Measurements from ENCODE around the gene ACD.

ACD gene

DNA sequence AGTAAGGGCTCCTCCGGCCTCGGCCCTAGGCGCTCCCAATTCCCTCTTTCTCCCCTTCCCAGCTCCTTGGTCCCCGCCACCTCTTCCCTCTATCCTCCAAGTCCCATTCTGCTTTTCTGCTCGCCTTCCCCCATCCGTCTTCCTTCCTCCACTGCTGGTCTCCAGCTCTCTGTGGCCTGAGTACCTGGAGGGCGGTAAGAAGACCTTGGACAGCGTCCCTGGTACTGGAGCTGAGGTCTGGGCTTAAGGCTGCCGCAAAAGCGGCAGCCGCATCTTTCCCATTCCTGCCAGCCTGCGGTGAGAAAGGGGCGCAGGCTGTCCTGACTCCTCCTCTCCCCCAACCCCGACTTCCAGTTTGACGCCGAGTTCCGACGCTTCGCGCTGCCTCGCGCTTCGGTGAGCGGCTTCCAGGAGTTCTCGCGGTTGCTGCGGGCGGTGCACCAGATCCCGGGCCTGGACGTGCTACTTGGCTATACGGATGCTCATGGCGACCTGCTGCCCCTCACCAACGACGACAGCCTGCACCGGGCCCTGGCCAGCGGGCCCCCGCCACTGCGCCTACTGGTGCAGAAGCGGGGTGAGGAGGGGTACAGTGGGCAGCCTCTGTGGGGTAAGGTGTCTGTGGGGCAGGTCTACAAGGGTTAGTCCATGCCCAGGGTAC, 1.2 kb upstream of the ACD start:
- peak; percentile 15 for DNase-seq

DNA sequence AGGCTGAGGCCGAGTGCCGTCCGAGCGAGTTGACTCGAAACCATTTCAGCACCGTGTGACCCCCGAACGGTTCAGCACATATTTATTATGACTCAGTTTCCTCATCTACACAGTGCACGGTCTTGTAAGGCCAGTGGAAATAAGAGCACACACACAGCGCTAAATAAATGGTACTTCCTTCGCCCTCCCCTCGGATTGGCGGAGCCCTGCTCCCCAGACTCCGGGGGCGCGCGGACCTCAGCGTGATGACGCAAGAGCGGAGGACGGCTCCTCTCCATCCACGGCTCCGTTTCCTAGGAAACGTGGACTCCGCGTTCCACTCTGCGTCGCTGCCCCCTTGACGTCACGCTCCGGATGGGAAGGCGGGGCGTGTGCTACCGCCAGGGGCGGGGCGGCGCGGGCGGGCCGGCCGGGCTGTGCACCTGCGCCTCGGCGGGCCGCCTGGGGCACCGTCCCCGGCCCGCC, 536 bp upstream of the ACD start, which contains the start of gene PARD6A:
PARD6A (plus strand) TSS at position 397 of the 465 bp plus-strand sequence. CDS start 79 bp downstream, outside the sequence.
- peak; percentile 85 for DNase-seq

DNA sequence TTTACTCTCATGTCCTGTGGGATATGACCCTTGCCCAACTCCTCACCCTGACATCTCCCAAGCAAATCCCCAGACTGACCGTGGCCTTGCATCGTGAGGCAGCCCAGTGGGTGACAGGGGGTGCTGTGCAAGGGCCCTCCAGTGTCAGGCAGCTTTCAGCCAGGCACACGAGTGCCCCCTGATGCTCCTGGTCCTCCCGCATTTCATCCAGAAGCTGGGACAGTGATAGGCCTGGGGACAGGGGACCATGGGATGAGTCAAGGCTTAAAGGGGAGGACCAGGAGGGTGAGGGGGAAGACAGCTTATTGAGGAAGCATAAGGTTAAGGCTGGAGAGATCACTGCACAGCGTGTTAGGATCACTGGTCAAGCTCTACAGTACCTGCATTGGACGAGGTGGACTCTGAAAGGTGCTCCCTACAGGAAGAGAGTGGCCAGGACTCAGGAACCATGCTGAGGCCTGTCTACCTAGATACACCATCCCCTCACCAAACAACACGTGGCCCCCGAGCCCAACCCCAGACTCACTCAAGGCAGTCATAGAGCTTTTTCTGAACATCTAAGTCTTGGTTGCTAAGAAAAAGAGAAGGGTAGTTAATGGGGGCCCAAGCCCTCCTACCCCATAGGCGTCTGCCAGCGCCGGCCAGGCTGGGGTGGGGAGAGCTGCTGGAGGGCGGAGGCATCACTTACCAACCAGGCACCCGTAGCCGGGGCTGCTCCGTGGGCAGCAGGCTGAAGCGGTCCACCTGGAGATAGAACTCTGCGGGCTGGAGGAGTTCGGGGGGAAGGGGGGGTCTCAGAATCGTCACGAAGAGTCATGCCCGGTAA, 998 bp downstream of the ACD start:
- DNase-seq, result no peak

DNA sequence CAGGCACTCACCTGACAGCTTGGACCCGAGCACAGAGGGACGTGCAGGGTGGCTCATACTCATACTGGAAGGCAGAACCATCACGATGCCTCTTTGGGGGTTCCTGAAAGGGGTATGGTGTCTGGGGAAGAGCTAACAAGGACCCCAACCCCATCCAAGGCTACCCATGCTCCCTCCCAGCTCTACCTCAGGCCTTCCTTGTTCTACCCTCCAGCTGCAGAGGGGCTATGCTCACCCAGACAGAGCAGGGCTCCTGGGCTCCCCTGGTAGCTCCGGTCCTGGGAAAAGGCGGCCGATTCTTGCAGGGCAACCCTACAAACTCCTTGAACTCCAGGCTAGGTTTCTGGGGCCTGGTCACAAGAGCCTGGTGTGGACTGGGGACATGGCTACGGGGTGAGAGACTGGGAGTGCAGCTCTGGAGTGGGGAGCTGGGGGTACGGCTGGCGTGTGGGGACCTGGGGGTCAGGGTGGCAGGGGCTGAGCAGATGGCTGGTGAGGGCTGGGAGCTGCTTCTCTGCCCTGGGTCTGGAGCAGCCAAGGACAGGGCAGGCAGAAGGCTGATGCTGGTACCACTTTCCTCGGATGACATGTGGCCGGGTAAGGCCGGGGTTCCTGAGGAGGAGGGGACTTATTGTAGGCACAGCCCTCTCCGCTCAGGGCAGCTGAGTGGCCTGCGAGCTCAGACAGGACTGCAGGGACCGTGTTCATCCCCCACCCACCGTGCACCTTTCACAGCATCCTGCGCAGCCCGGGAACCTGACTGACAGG, 2.1 kb downstream of the ACD start:
- DNase-seq, result no peak

DNA sequence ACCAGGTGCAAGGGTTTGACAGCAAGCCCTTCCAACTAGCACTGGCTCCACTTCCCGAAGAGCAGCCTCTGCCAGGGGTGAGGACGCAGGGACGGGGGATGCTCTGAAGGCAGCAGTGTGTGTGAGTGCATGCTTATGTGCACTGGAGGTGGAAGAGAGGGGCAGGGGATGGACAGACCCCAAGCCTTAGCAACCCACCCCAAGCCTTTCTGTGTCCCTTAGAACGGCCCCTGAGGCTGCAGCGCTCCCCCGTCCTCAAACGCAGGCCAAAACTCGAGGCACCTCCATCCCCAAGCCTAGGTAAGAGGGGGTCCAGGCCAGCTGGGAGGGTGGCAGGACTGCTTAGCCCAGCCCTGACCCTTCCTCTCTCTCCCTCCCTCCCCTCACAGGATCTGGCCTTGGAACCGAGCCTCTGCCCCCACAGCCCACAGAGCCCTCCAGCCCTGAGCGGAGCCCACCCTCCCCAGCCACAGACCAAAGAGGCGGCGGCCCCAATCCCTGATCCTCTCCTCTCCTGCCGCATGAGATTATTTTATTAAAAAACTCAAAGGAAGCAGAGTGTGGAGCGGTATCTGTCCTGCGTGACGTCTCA, 2.9 kb downstream of the ACD start:
- DNase-seq, result no peak

DNA sequence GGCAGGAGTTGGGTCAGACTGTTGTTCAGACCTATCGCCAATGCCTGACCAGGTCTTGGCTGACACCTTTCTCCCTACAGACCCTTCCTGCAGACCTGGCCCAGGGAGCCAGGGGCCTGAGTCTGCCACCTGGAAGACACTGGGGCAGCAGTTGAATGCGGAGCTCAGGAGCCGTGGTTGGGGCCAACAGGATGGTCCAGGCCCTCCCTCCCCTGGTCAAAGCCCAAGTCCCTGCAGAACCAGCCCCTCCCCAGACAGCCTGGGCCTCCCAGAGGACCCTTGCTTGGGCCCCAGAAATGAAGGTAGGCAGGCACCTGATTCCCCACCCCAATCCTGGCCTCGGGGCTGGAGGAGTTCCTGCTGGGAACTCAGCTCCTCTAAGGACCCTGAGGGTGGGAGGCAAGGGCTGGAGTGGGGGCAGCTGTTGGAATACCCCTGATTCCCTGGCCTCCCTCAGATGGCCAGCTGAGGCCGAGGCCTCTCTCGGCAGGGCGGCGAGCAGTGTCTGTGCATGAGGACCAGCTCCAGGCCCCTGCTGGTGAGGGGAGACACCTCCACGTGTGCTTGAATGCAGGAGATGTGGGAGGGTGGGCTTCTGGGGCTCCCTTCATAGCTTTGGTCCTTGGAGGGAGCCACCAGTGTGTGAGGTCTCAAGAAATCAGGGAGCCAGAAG, 3.6 kb downstream of the ACD start:
- no peak for DNase-seq

DNA sequence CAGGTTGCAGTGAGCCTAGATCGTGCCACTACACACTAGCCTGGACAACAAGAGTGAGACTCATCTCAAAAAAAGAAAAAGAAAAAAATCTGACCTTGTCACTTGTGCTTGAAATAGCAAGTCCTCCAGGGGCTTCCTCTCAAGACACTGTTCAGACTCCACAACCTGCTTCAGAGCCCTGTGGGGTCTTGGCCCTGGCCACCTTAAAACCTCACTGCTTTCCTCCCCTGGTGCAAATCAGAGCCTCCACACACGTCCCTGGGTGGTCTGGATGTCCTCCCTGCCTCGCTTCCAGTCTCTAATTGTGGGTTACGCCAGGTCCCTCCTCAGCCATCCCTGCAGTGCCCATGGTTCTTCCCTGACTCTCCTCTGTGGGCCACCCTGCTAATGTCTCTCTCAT, 4.7 kb downstream of the ACD start:
- no peak for DNase-seq

DNA sequence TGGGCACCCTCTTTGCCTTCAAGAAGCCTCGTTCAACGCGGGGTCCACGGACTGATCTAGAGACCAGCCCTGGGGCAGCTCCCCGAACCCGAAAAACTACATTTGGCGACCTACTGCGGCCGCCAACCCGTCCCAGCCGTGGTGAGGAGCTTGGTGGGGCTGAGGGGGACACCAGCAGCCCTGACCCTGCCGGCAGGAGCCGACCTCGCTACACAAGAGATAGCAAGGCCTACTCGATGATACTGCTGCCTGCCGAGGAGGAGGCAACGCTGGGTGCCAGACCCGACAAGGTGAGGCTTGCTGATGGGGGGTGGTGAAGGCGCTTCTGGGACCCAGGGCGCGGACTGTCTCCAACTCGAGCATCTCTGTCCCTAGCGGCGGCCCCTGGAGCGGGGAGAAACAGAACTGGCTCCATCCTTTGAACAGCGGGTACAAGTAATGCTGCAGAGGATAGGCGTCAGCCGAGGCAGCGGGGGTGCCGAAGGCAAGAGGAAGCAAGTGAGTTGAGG, 5.6 kb downstream of the ACD start:
- DNase-seq, result no peak

DNA sequence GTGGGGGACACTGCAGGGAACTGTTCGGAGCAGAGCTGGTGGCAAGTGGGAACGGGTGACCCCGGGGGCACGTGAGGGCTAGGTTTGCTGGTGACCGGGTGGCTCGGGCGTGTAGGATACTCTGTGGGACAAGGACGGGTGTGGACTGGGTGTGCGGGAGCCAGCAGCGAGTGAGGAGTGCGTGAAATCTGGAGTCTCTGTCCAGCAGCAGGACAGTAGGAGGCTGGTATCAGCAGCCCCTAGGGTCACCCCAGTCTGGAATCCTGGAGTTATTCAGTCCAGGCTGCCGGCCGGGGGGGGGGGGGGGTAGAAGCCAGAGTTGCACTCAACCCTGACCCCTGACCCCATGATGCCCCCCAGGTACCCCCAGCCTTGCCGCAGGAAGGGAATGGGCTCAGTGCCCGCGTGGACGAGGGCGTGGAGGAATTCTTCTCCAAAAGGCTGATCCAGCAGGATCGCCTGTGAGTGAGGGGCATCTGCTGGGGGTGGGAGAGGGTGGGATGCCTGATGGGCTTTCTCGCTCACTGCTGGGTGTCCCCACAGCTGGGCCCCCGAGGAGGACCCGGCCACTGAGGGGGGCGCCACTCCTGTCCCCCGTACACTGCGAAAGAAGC, 6.2 kb downstream of the ACD start:
- DNase-seq, result no peak

DNA sequence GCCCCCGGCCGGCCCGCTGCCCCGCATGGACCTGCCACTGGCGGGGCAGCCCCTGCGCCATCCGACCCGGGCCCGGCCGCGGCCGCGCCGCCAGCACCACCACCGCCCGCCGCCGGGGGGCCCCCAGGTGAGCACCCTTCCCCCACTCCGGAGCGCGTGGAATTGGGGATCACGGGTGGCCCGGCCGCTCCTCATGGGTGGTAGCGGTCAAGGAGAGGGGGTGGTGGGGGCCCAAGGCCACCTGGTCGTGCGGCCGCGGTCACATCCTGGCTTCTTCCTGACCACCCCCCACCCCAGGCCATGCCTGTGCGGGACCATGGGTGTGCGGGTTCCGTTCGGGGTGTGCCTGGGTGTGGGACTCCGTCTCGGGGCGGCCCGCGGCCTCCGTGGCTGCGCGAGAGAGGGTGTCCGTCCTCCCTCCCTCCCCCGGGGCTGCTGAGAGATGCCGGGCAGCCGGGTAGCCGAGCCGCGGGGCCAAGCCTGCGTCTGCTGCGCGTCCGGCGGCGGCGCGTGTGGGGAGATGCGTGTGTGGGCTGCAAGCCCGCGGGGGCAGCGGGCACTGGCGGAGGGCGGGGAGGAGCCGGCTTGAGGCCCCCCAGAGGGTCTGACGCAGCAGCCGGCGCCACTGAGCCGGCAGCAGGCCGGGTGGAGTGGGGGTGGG, 6.8 kb downstream of the ACD start:
- DNase-seq, result no peak

DNA sequence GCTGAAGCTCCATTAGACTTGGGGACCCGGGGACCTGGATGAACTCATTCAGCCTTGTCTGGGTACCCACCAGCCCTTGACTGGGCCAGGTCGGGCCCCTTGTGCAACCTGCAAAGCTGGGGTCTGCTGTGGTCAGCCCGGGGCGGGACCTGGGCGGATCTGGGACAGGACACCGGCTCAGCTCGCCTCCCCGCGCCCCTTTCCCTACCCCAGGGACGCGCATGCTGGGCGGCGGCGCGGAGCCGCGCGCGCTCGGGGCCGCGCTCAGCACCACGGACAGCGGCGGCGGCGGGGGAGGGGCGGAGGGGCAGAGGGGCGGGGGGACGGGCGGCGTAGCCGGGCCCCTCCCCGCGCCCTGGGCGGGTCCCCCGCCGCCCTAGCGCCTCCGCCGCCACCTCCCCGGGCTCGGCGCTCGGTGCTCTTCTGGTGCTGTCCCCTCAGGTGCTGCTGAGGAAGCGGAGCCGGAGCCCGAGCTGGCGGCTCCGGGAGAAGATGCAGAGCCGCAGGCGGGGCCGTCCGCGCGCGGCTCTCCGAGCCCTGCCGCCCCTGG, 7.4 kb downstream of the ACD start:
- no peak for DNase-seq

DNA sequence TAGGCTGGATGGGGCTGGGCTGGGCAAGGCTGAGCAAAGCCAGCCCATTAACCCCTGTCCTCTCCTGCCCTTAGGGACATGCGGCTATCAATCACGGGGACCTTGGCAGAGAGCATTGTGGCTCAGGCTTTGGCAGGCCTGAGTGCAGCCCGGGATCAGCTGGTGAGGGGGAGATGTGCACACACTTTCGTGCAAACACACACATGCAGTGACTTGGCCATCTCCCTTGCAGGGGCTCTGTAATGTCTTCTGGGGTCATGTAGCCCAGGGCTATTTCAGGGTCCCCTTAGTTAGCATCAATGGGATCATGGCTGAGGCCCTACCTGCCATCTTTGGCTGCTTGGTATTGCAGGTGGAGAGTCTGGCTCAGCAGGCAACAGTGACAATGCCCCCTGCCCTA, 8.2 kb downstream of the ACD start:
- no peak for DNase-seq

DNA sequence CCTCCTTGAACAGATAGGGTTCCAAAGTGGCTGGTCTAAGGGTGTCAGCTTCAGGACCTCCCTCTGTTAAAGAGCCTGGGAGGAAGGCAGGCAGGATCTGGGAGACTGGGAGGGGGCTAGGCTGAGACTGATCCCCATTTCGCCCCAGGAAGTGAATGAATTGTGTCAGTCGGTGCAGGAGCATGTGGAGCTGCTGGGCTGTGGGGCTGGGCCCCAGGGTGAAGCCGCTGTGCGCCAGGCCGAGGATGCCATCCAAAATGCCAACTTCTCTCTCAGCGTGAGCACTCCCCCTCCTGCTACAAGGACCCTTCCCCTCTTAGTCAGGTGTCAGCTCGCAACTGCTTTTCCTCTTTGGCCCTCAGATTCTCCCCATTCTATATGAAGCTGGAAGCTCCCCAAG, 9.0 kb downstream of the ACD start:
- no peak for DNase-seq

DNA sequence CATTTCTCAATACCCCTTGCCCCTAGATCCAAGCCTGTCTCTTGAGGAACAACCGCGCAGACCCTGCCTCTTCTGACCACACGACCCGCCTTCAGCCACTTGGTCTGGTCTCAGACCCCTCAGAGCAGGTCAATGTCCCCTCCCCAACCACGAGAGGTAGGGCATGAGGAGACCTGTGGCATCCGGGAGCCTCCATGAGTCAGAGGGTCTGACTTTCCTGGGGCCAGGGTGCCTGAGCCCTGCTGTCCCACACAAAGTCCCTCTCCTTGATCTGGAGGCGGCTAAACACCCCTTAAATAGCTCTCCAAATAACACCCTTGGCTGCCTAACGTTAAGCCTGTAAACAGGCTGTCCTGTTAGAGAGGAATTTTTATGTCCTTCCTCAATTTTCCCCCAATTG, 10.0 kb downstream of the ACD start:
- no peak for DNase-seq

DNA sequence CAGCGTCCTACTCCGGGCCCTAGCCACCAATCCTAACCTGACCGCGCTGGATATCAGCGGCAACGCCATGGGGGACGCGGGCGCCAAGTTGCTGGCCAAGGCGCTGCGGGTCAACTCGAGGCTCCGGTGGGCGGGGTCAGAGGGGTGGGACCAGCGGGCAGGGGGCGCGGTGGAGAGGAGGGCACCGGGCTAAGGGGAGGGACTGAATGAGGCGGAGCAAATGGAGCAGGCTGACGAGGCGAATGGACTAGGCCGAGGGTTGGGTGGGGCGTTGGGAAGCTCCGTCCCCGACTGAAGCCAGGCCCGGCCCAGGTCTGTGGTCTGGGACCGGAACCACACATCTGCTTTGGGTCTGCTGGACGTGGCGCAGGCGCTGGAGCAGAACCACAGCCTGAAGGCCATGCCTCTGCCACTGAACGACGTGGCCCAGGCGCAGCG, 10.5 kb downstream of the ACD start:
- DNase-seq, result no peak

DNA sequence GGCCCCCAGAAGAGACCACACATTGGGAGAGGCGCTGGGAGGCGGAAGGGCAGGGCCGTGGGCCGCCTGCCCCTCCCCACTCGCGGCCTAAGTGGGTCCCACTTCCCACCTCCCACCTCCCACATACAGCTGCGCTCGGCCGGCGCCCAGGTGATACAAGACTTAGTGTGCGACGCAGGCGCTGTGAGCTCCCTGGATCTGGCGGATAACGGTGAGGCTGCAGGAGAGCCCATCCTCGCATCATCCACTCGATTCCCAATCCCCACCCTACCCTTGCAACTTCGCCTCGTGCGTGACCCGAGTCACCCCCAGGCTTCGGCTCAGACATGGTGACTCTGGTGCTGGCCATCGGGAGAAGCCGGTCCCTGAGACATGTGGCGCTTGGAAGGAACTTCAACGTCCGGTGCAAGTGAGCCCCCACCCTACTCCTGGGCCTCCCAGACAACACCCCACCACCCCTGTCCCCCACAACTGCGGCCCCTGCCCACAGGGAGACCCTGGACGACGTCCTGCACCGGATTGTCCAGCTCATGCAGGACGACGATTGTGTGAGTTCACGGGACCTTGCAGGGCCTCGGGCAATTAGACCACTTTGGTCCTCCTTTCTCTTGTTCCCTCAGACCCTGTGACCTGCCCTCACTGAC, 11.2 kb downstream of the ACD start:
- no peak for DNase-seq

DNA sequence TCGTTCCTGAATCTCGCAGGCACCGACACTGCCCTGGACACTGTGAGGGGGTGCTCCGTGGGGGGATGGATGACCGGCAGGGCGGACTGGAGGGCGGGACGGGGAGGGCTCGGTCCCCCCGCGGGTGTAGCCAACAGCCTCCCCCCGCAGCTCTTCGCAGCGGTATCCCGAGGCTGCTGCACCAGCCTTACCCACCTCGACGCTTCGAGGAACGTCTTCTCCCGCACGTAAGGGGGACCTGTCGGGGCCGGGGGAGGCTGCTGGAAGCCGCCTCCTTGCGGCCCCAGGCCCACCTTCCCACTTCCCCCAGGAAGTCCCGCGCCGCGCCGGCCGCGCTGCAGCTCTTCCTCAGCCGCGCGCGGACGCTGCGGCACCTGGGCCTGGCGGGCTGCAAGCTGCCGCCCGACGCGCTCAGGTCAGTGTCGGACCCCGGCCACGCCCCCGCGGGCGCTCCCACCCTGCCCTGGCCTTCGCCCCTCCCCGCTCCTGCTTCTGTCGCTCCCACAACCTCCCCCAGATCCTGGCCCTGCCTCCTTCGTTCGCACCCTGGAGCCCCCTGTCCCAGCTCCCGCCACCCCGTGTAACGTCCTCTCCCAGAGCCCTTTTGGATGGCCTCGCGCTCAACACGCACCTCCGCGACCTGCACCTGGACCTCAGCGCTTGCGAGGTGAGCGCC, 11.8 kb downstream of the ACD start:
- DNase-seq, result no peak

DNA sequence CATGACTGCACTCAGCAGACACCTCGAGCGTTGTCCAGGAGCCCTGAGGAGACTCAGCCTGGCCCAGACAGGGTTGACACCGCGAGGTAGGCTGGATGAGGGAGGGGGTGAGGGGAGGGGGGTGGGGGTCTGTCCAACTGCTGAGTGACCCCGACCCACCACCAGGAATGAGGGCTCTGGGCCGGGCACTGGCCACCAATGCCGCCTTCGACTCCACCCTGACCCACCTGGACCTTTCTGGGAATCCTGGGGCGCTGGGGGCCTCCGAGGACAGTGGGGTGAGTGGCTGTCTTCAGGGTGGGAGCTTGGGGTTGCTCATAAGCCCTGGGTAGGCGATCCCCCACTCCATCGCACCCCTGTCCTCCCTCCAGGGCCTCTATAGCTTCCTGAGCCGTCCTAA, 12.4 kb downstream of the ACD start:
- no peak for DNase-seq

DNA sequence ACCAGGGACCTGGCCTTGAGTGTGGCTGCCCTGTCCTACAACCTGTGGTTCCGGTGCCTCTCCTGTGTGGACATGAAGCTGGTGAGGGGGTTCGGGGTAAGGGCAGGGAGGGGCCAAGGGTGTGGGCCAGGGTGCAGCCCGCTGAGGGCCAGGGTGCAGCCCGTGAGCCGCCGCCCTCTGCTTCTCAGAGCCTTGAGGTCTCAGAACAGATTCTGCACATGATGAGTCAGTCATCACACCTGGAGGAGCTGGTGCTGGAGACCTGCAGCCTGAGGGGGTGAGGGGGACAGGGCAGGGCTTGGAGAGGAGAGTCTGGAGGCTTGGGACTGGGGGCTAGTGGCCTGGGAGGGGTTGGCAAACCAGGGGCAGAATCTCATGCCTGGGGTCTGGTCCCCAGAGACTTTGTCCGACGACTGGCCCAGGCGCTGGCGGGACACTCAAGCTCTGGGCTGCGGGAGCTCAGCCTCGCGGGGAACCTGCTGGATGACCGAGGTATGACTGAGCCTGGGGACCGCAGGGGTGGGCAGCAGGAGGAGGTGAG, 12.9 kb downstream of the ACD start:
- no peak for DNase-seq

Measured in NCI-H1105 treated with DMSO at 0.1 percent for 48 hours (cell line).